ENCODE measurements around the gene CCDC86.

The CCDC86 gene

DNA sequence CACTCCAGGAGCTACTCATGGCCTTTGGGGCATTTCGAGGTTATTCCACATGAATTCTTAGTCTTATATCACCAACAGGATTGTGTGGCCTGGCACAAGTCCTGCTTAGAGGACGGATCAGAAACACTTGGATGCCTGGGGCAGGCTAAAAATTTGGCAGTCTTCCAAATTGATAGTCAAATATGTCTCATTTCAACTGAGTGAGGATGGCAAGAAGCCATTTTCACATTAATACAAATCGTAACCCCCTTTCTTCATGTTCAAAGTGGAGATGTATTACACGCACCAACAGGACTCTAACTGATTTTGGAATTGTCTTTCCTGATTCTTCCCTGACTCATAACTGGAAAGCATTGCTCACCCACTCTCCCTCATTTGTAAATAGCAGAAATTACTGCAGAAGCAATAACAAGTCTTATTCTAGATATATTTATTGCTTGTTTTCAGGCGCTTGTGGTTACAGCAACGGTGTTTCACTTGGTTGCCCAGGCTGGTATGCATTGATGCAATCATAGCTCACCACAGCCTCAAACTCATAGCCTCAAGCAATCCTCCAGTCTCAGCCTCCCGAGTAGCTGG lies 10.3 kb upstream of the CCDC86 start:
- no peak for DNase-seq (ENCODE audit: low spot score)

DNA sequence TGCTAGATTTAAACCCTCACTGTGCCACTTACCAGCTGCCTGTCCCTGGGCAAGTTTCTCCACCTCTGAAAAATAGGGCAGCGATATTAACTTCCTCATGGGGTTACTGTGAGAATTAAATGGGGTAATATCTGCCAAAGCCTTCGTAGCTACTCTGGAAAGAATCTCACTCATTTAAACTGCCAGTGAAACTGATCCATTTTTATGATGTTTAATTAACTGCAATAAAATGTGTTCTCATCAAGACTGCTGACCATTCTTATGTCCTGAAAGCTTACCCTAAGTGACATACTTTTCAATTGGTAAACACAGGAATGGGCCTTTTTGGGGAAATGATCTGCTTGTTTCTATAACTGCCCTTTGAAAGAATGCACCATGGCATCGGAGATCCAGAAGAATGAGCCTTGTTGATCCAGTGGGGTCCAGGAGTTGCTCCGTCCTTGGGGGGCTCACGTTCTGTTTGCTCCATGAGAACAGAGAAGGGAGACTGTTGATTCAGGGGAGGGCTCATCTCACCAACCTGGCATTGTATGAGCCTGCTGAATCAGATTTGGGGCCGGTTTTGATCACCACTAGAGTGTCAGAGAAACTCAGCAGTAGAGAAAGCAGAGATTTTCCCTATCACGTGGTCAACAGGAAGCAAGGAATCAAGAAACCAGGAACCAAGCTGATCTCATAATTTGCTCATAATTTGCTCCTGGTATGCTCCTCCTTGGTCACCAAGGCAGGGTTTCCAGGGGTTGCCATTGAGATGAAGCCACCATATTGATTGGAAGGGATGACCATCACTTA lies 7.0 kb upstream of the CCDC86 start:
- DNase-seq (ENCODE audit: low spot score): no peak

GRCh38 chr11:60835534-60835846 lies 6.4 kb upstream of the CCDC86 start:
- DNase-seq (ENCODE audit: low spot score): no peak

DNA sequence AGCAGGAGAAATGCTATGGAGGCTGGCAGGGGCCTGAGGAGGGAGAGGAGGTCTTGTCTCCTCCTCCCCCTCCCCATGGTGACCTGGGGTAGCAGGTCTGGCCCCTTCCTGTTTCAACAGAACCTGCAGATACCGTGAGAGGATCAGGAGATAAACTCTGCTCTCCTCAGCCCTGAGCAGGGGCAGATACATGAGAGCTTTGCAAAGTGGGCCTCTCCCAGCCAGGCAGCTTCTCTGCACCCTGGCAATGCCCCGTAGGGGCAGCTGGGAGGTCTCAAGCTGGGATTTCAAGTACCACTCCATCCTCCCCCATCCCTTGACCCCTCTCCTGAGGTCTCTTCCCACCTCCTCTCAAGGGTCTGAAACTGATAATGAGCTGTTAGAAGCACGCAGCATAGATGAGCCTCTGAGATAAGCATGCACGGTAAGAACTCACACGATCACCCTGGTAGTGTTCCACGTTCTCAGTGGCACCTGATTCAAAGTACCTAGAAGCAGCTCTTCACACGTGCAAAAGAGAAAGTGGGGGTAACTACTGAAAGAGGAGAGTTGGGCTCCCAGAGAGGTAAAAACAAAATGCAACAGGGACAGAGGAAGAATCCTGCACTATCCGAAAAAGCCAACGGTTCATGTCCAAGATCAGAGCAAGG lies 4.9 kb upstream of the CCDC86 start:
- no peak for DNase-seq (ENCODE audit: low spot score)

GRCh38 chr11:60838132-60838531 lies 3.8 kb upstream of the CCDC86 start:
- DNase-seq (ENCODE audit: low spot score): no peak

DNA sequence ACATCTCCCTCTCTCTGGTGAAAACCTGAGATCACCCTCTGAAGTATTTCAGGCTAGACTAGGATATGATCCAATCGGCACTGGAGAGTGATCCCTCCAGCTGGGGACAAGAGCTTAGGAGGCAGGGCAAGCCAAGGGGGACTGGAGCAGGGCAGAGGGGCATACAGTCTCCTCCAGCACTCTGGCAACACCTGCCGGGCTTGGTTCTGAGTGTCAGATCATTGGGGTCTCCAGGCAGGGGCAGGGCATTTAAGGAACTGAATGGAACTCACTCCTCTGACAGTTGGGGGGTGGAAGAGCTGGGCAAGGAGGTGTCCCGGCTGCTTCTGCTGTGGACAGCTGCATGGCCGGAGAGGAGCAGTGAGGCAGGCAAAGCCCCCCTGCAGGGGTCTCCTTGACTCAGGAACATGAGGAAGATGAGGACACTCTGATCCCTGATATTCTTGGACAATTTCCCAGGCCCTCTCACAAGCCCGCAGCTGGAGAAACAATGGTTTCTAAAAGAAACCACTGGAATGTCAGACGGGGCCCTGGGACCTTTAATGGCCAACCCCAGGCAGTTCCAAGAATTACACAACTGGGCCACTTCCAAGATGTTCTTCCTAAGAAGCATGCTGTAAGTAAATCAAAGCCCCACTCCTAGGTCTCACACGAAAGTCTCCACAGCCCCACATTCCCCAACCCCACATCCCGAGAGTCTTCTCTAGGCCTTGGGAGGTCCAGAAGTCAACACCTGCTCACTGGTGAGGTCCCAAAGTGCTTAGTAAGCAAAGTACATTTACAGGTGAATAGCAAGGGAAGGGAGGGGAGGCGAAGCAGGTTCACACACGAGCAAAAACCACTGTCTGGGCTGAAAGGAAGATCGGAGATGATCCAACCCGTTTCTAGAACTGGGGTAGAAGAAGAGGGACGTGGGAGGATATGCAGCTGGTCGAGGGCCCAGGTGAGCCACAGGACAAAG lies 1.2 kb upstream of the CCDC86 start:
- no peak for DNase-seq (ENCODE audit: low spot score)

DNA sequence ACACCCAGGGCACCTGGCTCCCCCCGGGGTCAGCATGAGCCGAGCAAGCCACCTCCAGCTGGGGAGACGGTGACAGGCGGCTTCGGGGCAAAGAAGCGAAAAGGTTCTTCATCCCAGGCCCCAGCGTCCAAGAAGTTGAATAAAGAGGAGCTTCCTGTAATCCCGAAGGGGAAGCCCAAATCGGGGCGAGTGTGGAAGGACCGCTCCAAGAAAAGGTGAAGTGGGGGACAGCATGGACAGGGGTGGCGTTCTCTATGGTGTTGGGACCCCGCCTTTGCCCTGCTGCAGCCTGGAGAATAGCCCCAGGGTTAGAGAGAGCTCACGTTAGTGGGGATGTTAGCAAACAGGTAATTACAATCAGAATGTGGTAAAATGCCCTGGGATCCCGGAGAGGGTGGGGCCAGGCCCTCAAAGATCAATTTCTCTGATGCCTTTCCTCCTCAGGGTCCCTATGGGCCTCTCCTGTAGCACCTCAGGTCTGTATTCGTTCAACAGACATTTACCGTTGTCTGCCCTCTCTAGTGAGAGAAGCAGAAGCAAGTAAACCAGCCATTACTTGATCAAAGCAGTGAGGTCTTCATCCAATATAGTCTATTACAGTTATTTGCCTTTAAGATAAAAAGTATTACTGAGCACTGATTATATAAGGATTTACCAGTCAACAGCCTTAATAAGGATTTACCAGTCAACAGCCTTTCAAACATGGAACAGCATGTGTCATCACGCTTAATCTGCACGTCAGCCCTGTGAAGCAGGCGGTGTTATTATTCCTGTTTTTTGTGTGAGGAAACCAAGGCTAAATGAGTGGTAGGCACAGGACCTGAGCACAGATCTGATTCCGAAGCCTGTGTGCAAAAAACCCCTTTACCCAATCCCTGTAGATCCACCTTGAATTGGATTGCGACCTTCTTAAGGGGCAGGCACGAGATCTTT lies 1.0 kb downstream of the CCDC86 start:
- DNase-seq (ENCODE audit: low spot score): no peak

- DNase-seq (ENCODE audit: low spot score): no peak
These were observed 2.3 kb downstream of the CCDC86 start for GRCh38 chr11:60844045-60844869.

DNA sequence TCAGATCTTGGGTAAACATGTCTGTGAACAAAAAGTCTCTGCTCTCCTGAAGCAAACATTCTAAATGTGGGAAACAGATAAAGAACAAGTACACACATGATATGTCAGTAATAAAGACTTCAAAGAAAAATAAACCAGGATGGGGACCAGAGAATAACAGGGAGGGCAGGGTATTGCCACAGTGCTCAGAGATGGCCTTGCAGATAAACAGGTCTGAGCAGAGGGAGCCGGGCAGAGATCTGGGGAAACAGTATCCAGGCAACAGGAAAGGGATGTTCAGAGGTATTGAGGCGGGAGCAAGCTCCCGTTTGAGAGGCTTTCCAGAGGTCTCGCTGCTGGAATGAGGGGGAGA lies 2.9 kb downstream of the CCDC86 start:
- DNase-seq (ENCODE audit: low spot score): no peak

DNA sequence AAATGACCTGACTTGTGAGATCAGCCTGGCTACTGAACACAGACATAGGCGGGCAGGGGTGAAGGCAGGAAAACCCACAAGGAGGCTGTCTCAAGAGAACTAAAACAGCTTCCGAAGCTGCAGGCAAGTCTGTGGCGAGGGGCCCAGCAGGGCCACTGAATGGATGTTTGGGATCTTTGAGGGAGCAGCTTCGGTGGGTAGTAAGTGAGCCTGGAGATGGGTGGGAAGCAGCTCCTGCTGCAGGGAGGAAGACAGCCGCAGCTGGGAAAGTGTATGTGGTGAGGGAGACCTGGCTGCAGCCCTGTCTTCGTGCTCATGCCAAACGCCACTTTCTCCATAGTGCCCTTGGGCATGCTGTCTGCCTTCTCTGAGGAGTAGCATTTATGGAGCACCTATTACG lies 3.4 kb downstream of the CCDC86 start:
- DNase-seq (ENCODE audit: low spot score): no peak

- no peak for DNase-seq (ENCODE audit: low spot score)
These were observed 5.4 kb downstream of the CCDC86 start for GRCh38 chr11:60847281-60847680.

GRCh38 chr11:60847896-60848295 lies 6.0 kb downstream of the CCDC86 start:
- no peak for DNase-seq (ENCODE audit: low spot score)

- no peak for DNase-seq (ENCODE audit: low spot score)
These were observed 6.8 kb downstream of the CCDC86 start for GRCh38 chr11:60848714-60849151.

GRCh38 chr11:60849641-60850520 lies 8.0 kb downstream of the CCDC86 start:
- DNase-seq (ENCODE audit: low spot score): no peak

DNA sequence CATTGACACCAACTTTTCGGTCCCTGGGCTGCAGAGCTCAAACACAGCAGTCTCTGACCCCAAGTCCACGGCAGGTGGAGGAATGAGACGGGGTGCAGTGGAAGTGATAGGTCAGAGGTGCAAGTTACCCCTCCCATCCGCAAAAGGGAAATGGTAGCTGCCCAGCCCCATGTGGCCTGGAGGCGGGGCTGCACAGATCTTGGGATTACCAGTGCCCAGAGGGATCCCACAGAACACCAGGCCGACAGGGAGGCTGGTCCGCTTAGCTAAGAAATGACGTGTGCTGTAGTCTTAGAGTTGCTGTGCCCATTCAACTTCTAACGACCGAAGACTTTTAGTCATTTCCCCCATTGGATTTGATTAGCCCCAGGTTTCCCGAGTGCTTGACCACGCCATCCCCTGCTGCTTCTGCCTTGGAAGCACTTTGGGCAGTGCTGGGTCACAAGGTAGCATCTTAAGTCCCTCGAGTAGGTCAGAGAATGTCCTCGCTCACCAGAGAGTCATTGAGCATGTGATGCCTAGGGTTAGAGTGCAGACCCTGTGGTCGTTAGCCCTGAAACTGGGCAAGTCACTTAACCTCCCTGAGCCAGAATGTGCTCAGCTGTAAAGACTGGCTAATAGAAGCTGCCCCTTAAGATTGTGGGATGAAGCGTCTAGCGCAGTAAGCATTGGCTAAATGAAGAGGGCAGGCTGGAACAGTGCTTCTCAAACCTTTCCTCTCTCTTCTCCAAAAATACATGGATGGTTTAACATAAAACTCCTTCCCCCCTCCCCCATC lies 9.6 kb downstream of the CCDC86 start:
- no peak for DNase-seq (ENCODE audit: low spot score)

- peak; percentile 61 for DNase-seq (ENCODE audit: low spot score)
These were observed 10.4 kb downstream of the CCDC86 start for GRCh38 chr11:60852117-60852981.

Data from SW480 (cell line).